Measurements from ENCODE around the gene PADI2. TPM values are rescaled to one million over a fixed set of nuclear protein-coding genes. Genes with fewer than 3 reads are reported as not detected.

PADI2 gene
- total RNA-seq, 2 donors from 2014 or later = 177 to 211 TPM

- Histone ChIP-seq H3K9me3 (no peaks in the 10 kb centered on the region), H3K27ac (no peak overlapping the region), H3K4me3 (no peak overlapping the region), H3K36me3 (no peaks in the 10 kb centered on the region), H3K9ac (ENCODE audit: low read depth in 2 of 2, low read length in 2 of 2) (no peak overlapping the region), H3K27me3 (no peaks in the 10 kb centered on the region), H3K4me1 (no peaks in the 10 kb centered on the region)
- no peak for TF ChIP-seq CTCF (IDR thresholded peaks at IDR 0.05)
- intact Hi-C loops (cut with DNase I) = loop anchor here (5.0 kb wide), 1 partner anchor 85 kb away; no protein-coding TSS in a partner anchor
- no peak for DNase-seq
Measured at GRCh38 chr1:17137441-17137840, 18.2 kb upstream of the PADI2 start.

GRCh38 chr1:17136936-17137335 lies 17.7 kb upstream of the PADI2 start:
- Histone ChIP-seq H3K4me3 (no peak overlapping the region), H3K27ac (no peak overlapping the region), H3K27me3 (no peaks in the 10 kb centered on the region), H3K36me3 (no peaks in the 10 kb centered on the region), H3K4me1 (no peaks in the 10 kb centered on the region), H3K9ac (ENCODE audit: low read depth in 2 of 2, low read length in 2 of 2) (no peak overlapping the region), H3K9me3 (no peaks in the 10 kb centered on the region)
- no peak for TF ChIP-seq CTCF (IDR thresholded peaks at IDR 0.05)
- no peak for DNase-seq
- intact Hi-C loops (cut with DNase I) = loop anchor here (5.0 kb wide), 1 partner anchor 85 kb away; no protein-coding TSS in a partner anchor

- no peaks in the 10 kb centered on the region for H3K4me1 ChIP-seq
- no peaks in the 10 kb centered on the region for H3K9me3 ChIP-seq
- H3K36me3 ChIP-seq = no peaks in the 10 kb centered on the region
- no peak for DNase-seq
- H3K4me3 ChIP-seq = no peak overlapping the region
- H3K27ac ChIP-seq = no peak overlapping the region
- TF ChIP-seq CTCF (IDR thresholded peaks at IDR 0.05) = no peak
- intact Hi-C loops (cut with DNase I) = loop anchor here (5.0 kb wide), 1 partner anchor 86 kb away; no protein-coding TSS in a partner anchor
- H3K9ac ChIP-seq (ENCODE audit: low read depth in 2 of 2, low read length in 2 of 2) = no peak overlapping the region
- H3K27me3 ChIP-seq = no peaks in the 10 kb centered on the region
Measured at GRCh38 chr1:17136145-17136544, 16.9 kb upstream of the PADI2 start.

GRCh38 chr1:17135530-17135929 lies 16.3 kb upstream of the PADI2 start:
- Histone ChIP-seq H3K4me3 (no peak overlapping the region), H3K4me1 (no peaks in the 10 kb centered on the region), H3K9me3 (no peaks in the 10 kb centered on the region), H3K9ac (ENCODE audit: low read depth in 2 of 2, low read length in 2 of 2) (no peak overlapping the region), H3K27me3 (no peaks in the 10 kb centered on the region), H3K27ac (no peak overlapping the region), H3K36me3 (no peaks in the 10 kb centered on the region)
- no peak for TF ChIP-seq CTCF (IDR thresholded peaks at IDR 0.05)
- DNase-seq = no peak
- intact Hi-C loops (cut with DNase I) = loop anchor here (5.0 kb wide), 1 partner anchor 87 kb away; no protein-coding TSS in a partner anchor

GRCh38 chr1:17134724-17135123 lies 15.5 kb upstream of the PADI2 start:
- H3K9me3 ChIP-seq = no peaks in the 10 kb centered on the region
- no peak overlapping the region for H3K4me3 ChIP-seq
- H3K27ac ChIP-seq = no peak overlapping the region
- no peaks in the 10 kb centered on the region for H3K27me3 ChIP-seq
- no peak for DNase-seq
- no peaks in the 10 kb centered on the region for H3K4me1 ChIP-seq
- no peak overlapping the region for H3K9ac ChIP-seq (ENCODE audit: low read depth in 2 of 2, low read length in 2 of 2)
- intact Hi-C loops (cut with DNase I) = loop anchor here (5.0 kb wide), 1 partner anchor 88 kb away; no protein-coding TSS in a partner anchor
- no peaks in the 10 kb centered on the region for H3K36me3 ChIP-seq
- no peak for TF ChIP-seq CTCF (IDR thresholded peaks at IDR 0.05)

Measured in colonic mucosa (tissue), 4 donors.